GM23338 (cell line): ENCODE results near the gene TCF3.

Source experiments
- CREB1 ChIP-seq: fragments of 250-450 bp; sonication (Bioruptor Pico); IDR thresholded peaks from 2 replicates; pipeline ENCODE4 v1.5.0; 2020; ENCODE audit warnings: low read depth, mild to moderate bottlenecking, moderate library complexity
- ETS1 ChIP-seq: IDR thresholded peaks from 2 replicates; pipeline ENCODE4 v1.6.1; 2016; ENCODE audit warnings: antibody characterized with exemption
- EZH2 ChIP-seq: fragments of 200-600 bp; sonication (generic); IDR thresholded peaks from one replicate; pipeline ENCODE4 v1.8.0; 2017; ENCODE audit warnings: antibody characterized with exemption, mild to moderate bottlenecking, low read depth; ENCODE audit not compliant: unreplicated experiment
- POLR2AphosphoS5 ChIP-seq: IDR thresholded peaks from 2 replicates; pipeline ENCODE4 v1.6.1; 2016; ENCODE audit warnings: antibody characterized with exemption, low read depth
- REST ChIP-seq: IDR thresholded peaks from one replicate; pipeline ENCODE4 v1.6.1; 2018; ENCODE audit warnings: antibody characterized with exemption; ENCODE audit not compliant: unreplicated experiment
- TF ChIP-seq, protein P1 (sequence below), 2 experiments: fragments of 200-600 bp in 1 of 2; sonication (generic) in 1 of 2; conservative IDR thresholded peaks; 2 replicates each; pipeline versions ENCODE4 v1.5.1 to v1.6.1; 2016 to 2017; ENCODE audit warnings: antibody characterized with exemption in 2 of 2, low read depth in 2 of 2, mild to moderate bottlenecking in 2 of 2, moderate library complexity in 1 of 2

- TF ChIP-seq EZH2 (no peak), POLR2AphosphoS5 (no peak), REST (no peak), CREB1 (CRISPR knock-in tag) (no peak), ETS1 (no peak)
- TF ChIP-seq, protein P1, sequence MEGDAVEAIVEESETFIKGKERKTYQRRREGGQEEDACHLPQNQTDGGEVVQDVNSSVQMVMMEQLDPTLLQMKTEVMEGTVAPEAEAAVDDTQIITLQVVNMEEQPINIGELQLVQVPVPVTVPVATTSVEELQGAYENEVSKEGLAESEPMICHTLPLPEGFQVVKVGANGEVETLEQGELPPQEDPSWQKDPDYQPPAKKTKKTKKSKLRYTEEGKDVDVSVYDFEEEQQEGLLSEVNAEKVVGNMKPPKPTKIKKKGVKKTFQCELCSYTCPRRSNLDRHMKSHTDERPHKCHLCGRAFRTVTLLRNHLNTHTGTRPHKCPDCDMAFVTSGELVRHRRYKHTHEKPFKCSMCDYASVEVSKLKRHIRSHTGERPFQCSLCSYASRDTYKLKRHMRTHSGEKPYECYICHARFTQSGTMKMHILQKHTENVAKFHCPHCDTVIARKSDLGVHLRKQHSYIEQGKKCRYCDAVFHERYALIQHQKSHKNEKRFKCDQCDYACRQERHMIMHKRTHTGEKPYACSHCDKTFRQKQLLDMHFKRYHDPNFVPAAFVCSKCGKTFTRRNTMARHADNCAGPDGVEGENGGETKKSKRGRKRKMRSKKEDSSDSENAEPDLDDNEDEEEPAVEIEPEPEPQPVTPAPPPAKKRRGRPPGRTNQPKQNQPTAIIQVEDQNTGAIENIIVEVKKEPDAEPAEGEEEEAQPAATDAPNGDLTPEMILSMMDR (conservative IDR thresholded peaks at IDR 0.05; ENCODE audit: low read depth in 2 of 2): no peak
These were observed 7.1 kb downstream of the TCF3 start for GRCh38 chr19:1645299-1645698.
